Panc1 (cell line): Measurements from ENCODE around the gene ZZZ3.

Experiments
- POLR2AphosphoS5 ChIP-seq: IDR thresholded peaks from 2 replicates; pipeline ENCODE4 v1.6.1; 2012; ENCODE audit warnings: mild to moderate bottlenecking, low read depth, low read length, moderate library complexity
- TCF7L2 ChIP-seq: IDR thresholded peaks from 2 replicates; pipeline ENCODE4 v1.6.1; 2011; ENCODE audit warnings: mild to moderate bottlenecking, low read depth, low read length, inconsistent platforms
- TF ChIP-seq, protein P1 (sequence below): fragments of 450-650 bp; IDR thresholded peaks from 2 replicates; pipeline ENCODE4 v1.5.1; 2017; ENCODE audit warnings: mild to moderate bottlenecking
- TF ChIP-seq, protein P2 (sequence below), 2 experiments: IDR thresholded peaks; 2 replicates each; pipeline ENCODE4 v1.6.1; 2011 to 2012; ENCODE audit warnings: low read depth in 2 of 2, control low read depth in 1 of 2, low read length in 1 of 2, mild to moderate bottlenecking in 1 of 2, moderate library complexity in 1 of 2; ENCODE audit not compliant: insufficient read depth in 1 of 2

DNA sequence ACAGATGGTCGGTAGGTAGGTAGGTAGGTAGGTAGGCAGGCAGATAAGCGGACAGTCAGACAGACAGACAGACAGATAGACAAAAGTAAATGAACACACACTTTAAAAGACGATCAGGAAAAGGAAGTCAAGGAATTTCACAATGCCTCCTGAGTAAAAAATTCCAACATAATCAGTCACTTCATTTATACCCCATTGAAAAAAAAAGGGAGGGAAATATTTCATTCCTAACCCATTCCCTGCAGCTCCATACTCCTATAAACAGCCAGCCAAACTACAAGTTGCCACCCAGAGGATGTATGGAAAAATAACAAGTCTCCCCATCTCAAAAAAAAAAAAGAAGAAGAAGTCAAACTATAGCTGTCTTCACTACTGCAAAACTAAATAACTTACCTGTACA lies 43.4 kb downstream of the ZZZ3 start:
- TF ChIP-seq, protein P1, sequence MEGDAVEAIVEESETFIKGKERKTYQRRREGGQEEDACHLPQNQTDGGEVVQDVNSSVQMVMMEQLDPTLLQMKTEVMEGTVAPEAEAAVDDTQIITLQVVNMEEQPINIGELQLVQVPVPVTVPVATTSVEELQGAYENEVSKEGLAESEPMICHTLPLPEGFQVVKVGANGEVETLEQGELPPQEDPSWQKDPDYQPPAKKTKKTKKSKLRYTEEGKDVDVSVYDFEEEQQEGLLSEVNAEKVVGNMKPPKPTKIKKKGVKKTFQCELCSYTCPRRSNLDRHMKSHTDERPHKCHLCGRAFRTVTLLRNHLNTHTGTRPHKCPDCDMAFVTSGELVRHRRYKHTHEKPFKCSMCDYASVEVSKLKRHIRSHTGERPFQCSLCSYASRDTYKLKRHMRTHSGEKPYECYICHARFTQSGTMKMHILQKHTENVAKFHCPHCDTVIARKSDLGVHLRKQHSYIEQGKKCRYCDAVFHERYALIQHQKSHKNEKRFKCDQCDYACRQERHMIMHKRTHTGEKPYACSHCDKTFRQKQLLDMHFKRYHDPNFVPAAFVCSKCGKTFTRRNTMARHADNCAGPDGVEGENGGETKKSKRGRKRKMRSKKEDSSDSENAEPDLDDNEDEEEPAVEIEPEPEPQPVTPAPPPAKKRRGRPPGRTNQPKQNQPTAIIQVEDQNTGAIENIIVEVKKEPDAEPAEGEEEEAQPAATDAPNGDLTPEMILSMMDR, result no peak
- TF ChIP-seq, protein P2, sequence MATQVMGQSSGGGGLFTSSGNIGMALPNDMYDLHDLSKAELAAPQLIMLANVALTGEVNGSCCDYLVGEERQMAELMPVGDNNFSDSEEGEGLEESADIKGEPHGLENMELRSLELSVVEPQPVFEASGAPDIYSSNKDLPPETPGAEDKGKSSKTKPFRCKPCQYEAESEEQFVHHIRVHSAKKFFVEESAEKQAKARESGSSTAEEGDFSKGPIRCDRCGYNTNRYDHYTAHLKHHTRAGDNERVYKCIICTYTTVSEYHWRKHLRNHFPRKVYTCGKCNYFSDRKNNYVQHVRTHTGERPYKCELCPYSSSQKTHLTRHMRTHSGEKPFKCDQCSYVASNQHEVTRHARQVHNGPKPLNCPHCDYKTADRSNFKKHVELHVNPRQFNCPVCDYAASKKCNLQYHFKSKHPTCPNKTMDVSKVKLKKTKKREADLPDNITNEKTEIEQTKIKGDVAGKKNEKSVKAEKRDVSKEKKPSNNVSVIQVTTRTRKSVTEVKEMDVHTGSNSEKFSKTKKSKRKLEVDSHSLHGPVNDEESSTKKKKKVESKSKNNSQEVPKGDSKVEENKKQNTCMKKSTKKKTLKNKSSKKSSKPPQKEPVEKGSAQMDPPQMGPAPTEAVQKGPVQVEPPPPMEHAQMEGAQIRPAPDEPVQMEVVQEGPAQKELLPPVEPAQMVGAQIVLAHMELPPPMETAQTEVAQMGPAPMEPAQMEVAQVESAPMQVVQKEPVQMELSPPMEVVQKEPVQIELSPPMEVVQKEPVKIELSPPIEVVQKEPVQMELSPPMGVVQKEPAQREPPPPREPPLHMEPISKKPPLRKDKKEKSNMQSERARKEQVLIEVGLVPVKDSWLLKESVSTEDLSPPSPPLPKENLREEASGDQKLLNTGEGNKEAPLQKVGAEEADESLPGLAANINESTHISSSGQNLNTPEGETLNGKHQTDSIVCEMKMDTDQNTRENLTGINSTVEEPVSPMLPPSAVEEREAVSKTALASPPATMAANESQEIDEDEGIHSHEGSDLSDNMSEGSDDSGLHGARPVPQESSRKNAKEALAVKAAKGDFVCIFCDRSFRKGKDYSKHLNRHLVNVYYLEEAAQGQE (IDR thresholded peaks at IDR 0.05; ENCODE audit: insufficient read depth in 1 of 2, low read depth in 2 of 2, low read length in 1 of 2), result no peak
- TF ChIP-seq POLR2AphosphoS5 (no peak), TCF7L2 (no peak)
